DND-41 (cell line): ENCODE measurements around the gene CHSY1.

Experiments used
- CTCF ChIP-seq: IDR thresholded peaks from 2 replicates; pipeline ENCODE4 v1.5.1; 2012; ENCODE audit warnings: borderline replicate concordance, low read length, moderate library complexity, mild to moderate bottlenecking; ENCODE audit not compliant: poor library complexity, severe bottlenecking; ENCODE audit errors: extremely low read depth
- EZH2 ChIP-seq: IDR thresholded peaks from 3 replicates; pipeline ENCODE4 v1.6.1; 2012; ENCODE audit warnings: borderline replicate concordance, low read depth, mild to moderate bottlenecking, moderate library complexity, low read length, inconsistent platforms; ENCODE audit not compliant: severe bottlenecking

GRCh38 chr15:101273534-101273933, 21.7 kb upstream of the CHSY1 start:
- TF ChIP-seq CTCF (no peak), EZH2 (no peak)
